Inferior parietal cortex (tissue), 1 donor: ENCODE data around the gene C14orf93.

Experiments used
- DNase-seq: peaks from one replicate; pipeline ENCODE4 v3.0.0-alpha.2; 2016; ENCODE audit errors: extremely low spot score

The C14orf93 gene

DNA sequence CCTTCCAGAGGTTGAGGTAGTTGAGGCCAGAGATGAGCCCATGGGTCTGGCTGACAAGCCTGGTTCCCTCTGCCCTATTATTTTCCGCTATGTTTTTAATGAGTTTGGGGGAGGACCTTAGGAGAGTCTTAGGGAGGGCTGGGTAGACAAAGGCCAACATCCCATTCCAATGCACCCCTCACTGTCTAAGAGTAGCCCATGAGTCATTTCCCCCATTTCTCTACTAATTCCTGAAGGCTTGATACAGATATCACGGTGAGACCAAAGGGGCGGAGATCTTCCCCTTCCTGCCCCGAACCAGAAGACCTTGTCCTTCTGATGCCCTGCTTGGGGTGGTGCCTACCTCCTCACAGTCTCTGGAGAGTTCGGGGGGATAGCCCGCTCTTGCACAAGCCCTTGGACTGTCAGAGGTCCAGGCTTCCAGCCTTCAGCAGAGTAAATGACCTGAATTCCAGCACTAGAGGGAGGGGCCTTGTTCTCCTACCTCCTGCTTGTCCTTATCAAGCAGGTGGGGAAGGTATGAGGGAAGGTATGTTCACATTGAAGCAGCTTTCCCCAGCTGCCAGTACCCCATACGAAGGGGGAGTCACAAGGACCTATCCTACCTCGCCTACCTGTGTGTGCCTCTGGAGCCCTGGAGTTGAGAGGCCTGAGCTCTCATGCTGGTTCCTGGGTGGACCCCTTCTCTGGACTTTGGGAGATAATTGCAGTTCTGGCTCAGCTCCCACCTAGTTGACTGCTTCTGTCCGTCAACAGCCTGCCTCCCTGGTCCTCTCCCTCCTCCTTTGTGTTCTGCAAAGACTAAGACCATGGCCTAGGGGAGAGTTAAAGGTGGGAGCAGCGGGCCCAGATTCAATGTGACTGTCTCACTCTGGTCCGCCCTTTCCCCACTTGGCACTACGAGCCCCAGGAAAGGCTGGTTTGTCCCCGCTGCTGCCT, 35.7 kb upstream of the C14orf93 start:
- DNase-seq: no peak

DNA sequence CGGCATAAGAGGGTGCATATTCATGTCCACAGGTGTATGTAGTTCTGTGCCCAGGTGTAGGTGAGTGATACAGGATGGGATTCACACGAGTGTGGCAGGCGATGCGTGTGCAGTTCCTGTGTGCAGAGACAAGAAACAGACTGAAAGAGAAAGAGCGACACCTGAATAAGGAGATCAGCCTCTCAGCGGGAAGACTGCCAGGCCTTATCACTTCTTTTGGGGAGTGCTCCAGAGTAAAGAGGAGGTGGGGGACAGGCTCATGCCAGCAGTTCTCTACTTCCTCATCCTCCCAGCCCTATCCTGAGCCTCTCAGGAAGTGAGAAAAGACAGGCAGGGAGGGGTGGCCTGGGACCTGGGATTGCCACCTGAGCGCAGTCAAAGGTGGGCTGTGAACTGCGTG, 34.9 kb upstream of the C14orf93 start:
- no peak for DNase-seq

GRCh38 chr14:23043754-23044153, 33.8 kb upstream of the C14orf93 start:
- DNase-seq: no peak

- DNase-seq: no peak
Observed at GRCh38 chr14:23043145-23043544, 33.2 kb upstream of the C14orf93 start.

- no peak for DNase-seq
Observed at GRCh38 chr14:23042162-23042965, 32.4 kb upstream of the C14orf93 start, which contains the start of gene PSMB11. Gene PSMB11, plus strand, starts transcription at chr14:23042212. Its CDS starts 14 bp downstream, at chr14:23042226.

GRCh38 chr14:23041729-23042128, 31.8 kb upstream of the C14orf93 start:
- no peak for DNase-seq

DNA sequence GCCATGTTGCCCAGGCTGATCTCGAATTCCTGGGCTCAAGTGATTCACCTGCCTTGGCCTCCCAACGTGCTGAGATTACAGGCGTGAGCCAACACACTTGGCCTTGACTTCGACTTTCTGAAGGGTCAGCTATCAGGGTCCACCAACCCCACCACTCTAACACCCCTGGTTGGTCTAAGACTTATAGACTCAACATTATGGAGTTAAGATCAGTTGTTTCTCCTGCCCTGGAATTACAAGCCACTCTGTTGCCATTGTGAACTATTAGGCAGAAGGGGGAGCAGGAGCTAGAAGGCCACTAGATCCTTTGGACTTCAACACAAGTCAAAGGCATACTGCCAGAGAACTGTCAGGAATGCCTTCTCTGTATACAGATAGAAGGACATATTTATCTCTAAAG, 30.2 kb upstream of the C14orf93 start:
- DNase-seq: no peak

DNA sequence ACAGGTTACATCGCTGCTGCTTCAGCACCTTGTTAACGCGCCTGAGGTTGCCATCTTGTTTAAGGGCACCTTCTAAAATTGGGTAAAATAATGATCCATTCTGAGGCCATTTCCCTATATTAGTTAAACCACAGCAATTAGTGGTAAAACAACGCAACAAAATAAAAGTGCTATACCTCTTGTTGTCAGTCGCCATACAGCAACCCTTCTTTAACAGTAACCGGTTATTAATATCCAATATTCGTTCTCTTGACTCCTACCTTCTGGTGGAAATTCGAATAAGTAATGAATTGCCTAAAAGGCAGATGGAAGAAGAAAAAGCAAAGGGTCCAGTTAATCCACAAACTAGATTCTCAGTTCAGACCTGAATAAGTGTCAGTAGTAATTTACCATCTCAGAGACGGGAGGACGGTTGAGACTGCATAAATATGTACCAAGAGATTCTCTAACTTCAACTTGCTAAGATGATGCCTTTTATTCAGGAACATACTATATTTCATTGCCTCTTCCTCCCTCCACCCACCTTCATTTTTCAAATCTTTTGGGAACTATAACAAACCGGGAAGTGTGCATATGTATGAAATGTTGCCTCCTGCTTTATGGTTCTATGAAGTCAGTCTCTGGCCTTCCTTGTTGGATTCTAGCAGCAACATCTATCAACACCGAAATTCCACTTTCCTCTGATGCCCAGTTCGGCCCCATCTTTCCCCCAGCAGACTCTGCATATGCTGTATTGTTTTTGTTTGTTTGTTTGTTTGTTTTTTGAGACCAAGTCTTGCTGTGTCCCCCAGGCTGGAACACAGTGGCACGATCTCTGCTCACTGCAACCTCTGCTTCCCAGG, 25.6 kb upstream of the C14orf93 start:
- DNase-seq: no peak

GRCh38 chr14:23034498-23035302, 24.8 kb upstream of the C14orf93 start, which contains the start of gene PSMB5:
Gene PSMB5, minus strand, starts transcription at chr14:23034900. Its CDS starts 19 bp downstream, at chr14:23034881.
- peak; percentile 97 for DNase-seq

DNA sequence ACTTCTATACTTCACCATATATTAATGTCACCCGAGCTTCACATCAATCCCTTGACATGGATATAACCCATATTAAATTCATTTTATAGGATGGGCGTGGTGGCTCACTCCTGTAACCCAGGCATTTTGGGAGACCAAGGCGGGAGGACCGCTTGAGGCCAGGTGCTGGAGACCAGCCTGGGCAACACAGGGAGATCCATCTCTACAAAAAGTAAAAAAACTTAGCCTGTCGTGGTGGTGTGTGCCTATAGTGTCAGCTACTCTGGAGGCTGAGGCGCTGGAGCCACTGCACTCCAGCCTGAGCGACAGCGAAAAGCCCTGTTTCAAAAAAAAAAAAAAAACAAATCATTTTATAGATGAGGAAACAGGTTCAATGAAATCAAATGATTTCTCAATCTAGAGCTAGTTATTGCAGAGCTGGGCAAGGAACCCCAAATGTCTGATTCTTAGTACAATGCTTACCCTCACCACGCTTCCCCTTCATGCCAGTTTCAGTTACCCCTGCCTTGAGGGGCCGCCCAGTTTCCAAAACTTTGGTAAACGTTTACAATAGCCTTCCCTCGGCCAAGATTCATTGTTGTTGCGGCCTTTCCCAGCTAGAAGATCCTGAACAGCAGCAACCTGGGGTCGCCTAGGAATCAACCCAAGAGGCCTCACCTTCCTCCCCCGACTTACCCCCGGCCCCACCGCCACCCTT, 24.0 kb upstream of the C14orf93 start:
- no peak for DNase-seq

- DNase-seq: no peak
Observed at GRCh38 chr14:23033251-23033727, 23.3 kb upstream of the C14orf93 start.

- DNase-seq: no peak
Observed at GRCh38 chr14:23030936-23031335, 21.0 kb upstream of the C14orf93 start.

DNA sequence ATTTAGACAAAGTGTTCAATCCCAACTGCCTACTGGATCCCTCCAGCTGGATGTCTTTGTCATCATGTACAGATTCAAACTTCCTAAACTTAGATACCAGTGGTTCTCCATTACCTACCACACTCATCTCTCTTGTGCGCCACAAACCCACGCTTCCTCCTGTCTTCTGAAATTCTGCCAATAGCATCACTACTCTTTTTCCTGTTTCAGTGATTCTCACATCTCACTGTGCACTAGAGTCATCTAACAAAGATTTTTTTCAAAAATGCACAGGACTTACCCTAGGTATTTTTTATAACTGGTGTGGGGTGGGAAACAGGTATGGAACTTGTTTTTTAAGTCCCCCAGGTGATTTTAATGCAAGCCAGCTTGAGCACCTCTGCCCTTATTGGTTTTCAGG, 18.9 kb upstream of the C14orf93 start:
- no peak for DNase-seq

DNA sequence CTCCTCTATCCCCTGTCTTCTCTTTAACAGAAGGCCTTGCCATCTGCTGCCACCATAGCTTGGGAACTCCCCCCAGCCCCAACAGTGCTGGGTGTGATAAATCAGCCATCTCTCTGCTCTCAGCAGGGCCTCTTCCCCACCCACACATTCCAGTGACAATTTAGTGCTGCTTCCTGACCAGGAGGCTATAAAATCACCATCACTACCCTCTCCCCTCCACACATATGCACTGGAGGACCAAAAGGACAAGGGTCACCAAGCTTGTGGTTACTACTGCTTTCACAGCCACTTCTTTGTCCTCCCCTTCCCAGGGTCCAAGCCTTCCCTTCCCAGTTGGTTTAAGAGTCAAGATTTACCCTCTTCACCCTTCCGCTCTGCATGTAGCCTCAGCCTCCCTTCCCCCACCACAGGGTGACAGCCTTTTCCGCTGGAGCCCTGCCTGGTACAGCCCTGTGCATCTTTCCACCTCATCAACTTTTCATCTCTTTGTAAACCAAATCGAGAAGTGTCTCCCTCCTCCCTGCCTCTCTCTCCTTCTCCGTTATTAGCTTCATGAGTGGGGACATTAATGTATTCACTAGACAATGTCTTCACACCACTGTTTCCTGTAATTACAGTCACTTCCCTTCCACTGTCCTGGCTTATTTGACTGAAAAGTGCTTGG, 15.3 kb upstream of the C14orf93 start:
- DNase-seq: no peak

DNA sequence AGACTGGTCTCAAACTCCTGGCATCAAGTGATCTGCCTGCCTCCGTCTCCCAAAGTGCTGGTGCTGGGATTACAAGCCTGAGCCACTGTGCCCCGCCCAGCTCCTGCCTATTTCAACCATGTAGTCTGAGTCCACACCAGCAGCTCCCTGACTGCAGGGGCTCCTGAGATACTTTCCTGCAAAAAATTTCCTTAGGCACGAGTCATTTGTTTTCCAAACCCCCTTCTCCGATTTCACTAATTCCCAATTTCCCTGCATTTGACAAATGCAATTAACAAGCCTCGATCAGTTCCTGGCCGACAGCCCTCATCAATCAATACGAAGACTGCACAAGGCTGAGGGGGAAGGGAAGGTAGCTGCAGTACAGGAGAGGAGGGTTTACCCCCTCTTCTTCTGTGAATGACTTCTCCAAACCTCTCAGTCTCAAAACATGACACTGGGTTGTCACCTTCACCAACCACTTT, 14.7 kb upstream of the C14orf93 start:
- no peak for DNase-seq

DNA sequence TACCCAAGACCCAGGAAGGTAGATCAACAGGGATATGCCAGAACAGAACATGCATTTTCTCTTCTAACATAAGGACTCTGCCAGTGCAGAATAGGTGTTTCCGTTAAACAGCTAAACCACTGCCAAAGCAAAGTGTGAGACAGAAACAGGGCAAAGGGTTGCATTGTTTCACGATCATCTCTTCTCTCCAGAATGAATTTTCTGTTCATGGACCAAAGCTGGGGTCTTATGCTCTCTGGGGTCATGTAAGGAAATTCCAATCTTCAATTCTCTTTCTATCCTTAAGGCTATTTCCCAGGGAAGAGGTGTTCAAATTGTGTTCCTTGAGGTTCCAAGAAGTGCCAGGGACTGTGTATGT, 13.8 kb upstream of the C14orf93 start:
- no peak for DNase-seq

GRCh38 chr14:23023022-23023794, 13.3 kb upstream of the C14orf93 start:
- DNase-seq: no peak

- no peak for DNase-seq
Observed at GRCh38 chr14:23021889-23022442, 12.0 kb upstream of the C14orf93 start.
